SK-N-DZ (cell line): ENCODE measurements around the gene EDNRB.
"Not testable (repeated sequence)": the region's sequence is repeated elsewhere in the genome, so short reads cannot be mapped to it uniquely, and the experiment has no call there.

ENCODE experiments used
- DNase-seq: peaks from one replicate; pipeline ENCODE4 v3.0.0-alpha.2; 2015; ENCODE audit warnings: low spot score

The EDNRB gene

GRCh38 chr13:77896977-77897376 is 21.7 kb downstream of the EDNRB start:
- no peak for DNase-seq

GRCh38 chr13:77896536-77896935 is 22.1 kb downstream of the EDNRB start:
- no peak for DNase-seq

- no peak for DNase-seq
Measured at GRCh38 chr13:77894743-77895142, 23.9 kb downstream of the EDNRB start.

GRCh38 chr13:77893066-77893465 is 25.6 kb downstream of the EDNRB start:
- DNase-seq, result no peak

GRCh38 chr13:77892491-77892890 is 26.1 kb downstream of the EDNRB start:
- no peak for DNase-seq

GRCh38 chr13:77891486-77891885 is 27.1 kb downstream of the EDNRB start:
- no peak for DNase-seq

GRCh38 chr13:77891041-77891440 is 27.6 kb downstream of the EDNRB start:
- DNase-seq, result no peak

- DNase-seq, result no peak
Measured at GRCh38 chr13:77883328-77883727, 35.3 kb downstream of the EDNRB start.

- no peak for DNase-seq
Measured at GRCh38 chr13:77878190-77878589, 40.4 kb downstream of the EDNRB start.

- DNase-seq, result no peak
Measured at GRCh38 chr13:77876176-77876575, 42.5 kb downstream of the EDNRB start.

- no peak for DNase-seq
Measured at GRCh38 chr13:77874406-77874805, 44.2 kb downstream of the EDNRB start.

GRCh38 chr13:77872995-77873394 is 45.6 kb downstream of the EDNRB start:
- DNase-seq, result no peak

- no peak for DNase-seq
Measured at GRCh38 chr13:77871596-77871995, 47.0 kb downstream of the EDNRB start.

- DNase-seq, result no peak
Measured at GRCh38 chr13:77868717-77869116, 49.9 kb downstream of the EDNRB start.

GRCh38 chr13:77866971-77867370 is 51.7 kb downstream of the EDNRB start:
- no peak for DNase-seq

GRCh38 chr13:77865622-77866021 is 53.0 kb downstream of the EDNRB start:
- DNase-seq, result no peak

GRCh38 chr13:77863144-77863543 is 55.5 kb downstream of the EDNRB start:
- DNase-seq, result no peak

GRCh38 chr13:77861741-77862140 is 56.9 kb downstream of the EDNRB start:
- DNase-seq, result no peak

GRCh38 chr13:77860507-77860981 is 58.1 kb downstream of the EDNRB start:
- DNase-seq, result peak; percentile 8

GRCh38 chr13:77859450-77859849 is 59.2 kb downstream of the EDNRB start:
- no peak for DNase-seq

GRCh38 chr13:77857531-77858209 is 61.0 kb downstream of the EDNRB start:
- DNase-seq, result no peak

- no peak for DNase-seq
Measured at GRCh38 chr13:77853703-77854102, 64.9 kb downstream of the EDNRB start.

- not testable (repeated sequence) for DNase-seq
Measured at GRCh38 chr13:77848050-77848449, 70.6 kb downstream of the EDNRB start.

GRCh38 chr13:77846173-77846572 is 72.5 kb downstream of the EDNRB start:
- no peak for DNase-seq
